Right forelimb (tissue), 1 donor: Measurements from ENCODE around the gene SYK.
A peak's percentile ranks its signal among the peaks of the same experiment; 100 is the strongest.

Experiments used
- DNase-seq: peaks from one replicate; pipeline ENCODE4 v3.0.0-alpha.2; 2018

SYK gene

GRCh38 chr9:90909225-90909624, 107.6 kb downstream of the SYK start:
- no peak for DNase-seq

- no peak for DNase-seq
These were observed 108.2 kb downstream of the SYK start for GRCh38 chr9:90909747-90910283.

GRCh38 chr9:90914196-90914595, 112.6 kb downstream of the SYK start:
- no peak for DNase-seq

GRCh38 chr9:90914868-90915483, 113.4 kb downstream of the SYK start:
- DNase-seq, result peak; percentile 81

- DNase-seq, result no peak
These were observed 114.1 kb downstream of the SYK start for GRCh38 chr9:90915693-90916092.

GRCh38 chr9:90916147-90916734, 114.6 kb downstream of the SYK start:
- no peak for DNase-seq

- no peak for DNase-seq
These were observed 118.3 kb downstream of the SYK start for GRCh38 chr9:90919883-90920282.

GRCh38 chr9:90921104-90921503, 119.5 kb downstream of the SYK start:
- DNase-seq, result no peak

GRCh38 chr9:90921969-90922368, 120.3 kb downstream of the SYK start:
- DNase-seq, result no peak

GRCh38 chr9:90925581-90926257, 124.1 kb downstream of the SYK start:
- DNase-seq, result no peak

- no peak for DNase-seq
These were observed 125.3 kb downstream of the SYK start for GRCh38 chr9:90926936-90927335.

- DNase-seq, result no peak
These were observed 125.9 kb downstream of the SYK start for GRCh38 chr9:90927496-90927895.

- DNase-seq, result no peak
These were observed 128.0 kb downstream of the SYK start for GRCh38 chr9:90929626-90930025.

GRCh38 chr9:90933468-90933867, 131.8 kb downstream of the SYK start:
- no peak for DNase-seq

GRCh38 chr9:90939351-90939750, 137.7 kb downstream of the SYK start:
- no peak for DNase-seq

- no peak for DNase-seq
These were observed 138.7 kb downstream of the SYK start for GRCh38 chr9:90940280-90940679.

- no peak for DNase-seq
These were observed 140.0 kb downstream of the SYK start for GRCh38 chr9:90941661-90942060.

GRCh38 chr9:90942555-90942954, 140.9 kb downstream of the SYK start:
- no peak for DNase-seq

- DNase-seq, result no peak
These were observed 141.7 kb downstream of the SYK start for GRCh38 chr9:90943341-90943740.

- DNase-seq, result no peak
These were observed 143.7 kb downstream of the SYK start for GRCh38 chr9:90945336-90945735.

- DNase-seq, result no peak
These were observed 145.4 kb downstream of the SYK start for GRCh38 chr9:90946982-90947381.
